GM19351 (cell line): ENCODE results near the gene GSC2.

Experiments used
- ATAC-seq: cut with Tn5 transposase; IDR thresholded peaks from one replicate; pipeline ENCODE4 v1.9.1; 2021; ENCODE audit warnings: mild to moderate bottlenecking, moderate library complexity; ENCODE audit not compliant: unreplicated experiment

GSC2 gene

DNA sequence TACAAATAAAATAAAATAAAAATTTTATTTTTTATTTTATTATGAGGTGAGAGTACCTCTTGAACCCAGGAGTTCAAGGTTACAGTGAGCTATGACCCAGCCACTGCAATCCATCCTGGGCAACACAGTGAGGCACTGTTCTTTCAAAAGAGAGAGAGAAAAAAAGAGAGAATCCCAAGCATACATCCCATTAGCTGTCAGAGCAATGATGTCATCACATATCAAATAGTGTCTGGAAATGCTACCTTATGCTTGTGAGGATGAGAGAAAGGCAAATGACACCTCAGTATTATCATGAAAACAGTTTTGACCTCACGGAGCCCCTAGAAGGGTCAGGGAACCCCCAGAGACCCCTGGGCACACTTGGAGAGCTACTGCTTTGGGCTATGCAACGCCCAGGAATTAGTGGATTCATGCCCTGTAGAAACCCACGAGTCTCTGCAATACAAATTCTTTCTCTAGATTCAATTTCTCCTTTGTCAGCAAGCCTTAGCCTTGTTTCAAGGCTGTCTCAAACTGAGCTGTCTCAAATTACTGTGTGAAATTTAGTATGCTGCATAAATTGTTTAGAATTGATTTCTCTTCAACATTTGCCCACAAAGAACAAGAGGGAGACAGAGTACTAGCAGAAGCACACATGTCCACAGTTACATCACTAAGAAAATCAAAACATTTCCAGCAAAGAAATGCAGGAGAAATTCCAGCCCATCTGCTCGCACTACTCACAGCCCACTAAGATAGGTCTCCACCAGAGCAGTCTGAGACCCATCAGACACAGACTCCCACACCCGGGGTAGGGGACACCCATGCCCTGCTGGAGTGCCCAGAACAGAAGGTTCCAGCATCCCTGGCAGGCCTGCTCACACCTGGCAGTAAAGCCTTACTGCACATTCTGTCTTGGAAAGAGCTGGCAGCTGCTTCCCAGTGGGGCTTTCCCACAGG, 45.9 kb downstream of the GSC2 start:
- no peak for ATAC-seq

DNA sequence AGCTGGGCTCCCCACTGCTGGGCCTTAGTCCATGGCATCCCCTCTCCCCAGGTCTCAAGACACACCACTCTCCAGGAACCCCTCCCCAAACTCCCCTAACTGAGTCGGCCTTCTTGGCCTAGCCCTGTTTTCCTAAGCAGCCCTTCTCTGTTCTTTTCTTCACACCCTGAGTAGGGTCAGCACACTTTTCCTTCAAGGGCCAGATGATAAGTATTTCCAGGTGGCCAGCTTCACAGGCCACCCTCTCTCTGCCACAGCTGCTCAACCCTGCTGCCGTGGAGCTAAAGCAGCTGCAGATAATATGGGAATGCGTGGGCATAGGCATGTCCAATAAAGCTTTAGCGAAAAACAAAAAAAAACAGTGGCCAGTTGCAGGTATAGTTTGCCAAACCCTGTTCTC, 51.9 kb downstream of the GSC2 start:
- no peak for ATAC-seq

DNA sequence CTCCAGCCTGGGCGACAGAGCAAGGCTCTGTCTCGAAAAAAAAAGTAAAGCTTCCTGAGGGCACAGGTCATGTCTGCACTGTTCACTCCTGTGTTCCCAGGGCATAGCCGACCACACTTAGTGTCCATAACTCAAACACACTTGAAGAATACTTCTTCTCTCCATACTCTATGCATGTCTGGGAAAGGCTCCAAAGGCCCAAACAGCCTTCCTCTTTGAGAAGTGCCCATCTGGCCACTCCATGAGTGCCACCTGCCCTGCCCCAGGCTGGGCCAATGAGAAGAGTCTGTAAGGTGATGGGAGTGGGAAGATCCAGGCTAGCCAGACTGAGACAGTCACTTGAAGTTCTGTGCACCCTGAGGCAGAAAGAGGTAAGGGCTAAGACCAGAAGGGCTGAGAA, 52.6 kb downstream of the GSC2 start:
- no peak for ATAC-seq
